K562 (cell line): ENCODE measurements around the gene MBOAT7. TPM values are rescaled to one million over a fixed set of nuclear protein-coding genes. Genes with fewer than 3 reads are reported as not detected.

Source experiments
- BCL6 ChIP-seq: fragments of 250-450 bp; sonication (Bioruptor Pico); IDR thresholded peaks from 2 replicates; pipeline ENCODE4 v1.4.0; 2020
- DACH1 ChIP-seq: fragments of 450-650 bp; IDR thresholded peaks from 2 replicates; pipeline ENCODE4 v1.6.1; 2018; ENCODE audit not compliant: partially characterized antibody
- DPF2 ChIP-seq: fragments of 450-650 bp; IDR thresholded peaks from 2 replicates; pipeline ENCODE4 v1.6.1; 2016
- ETS2 ChIP-seq: IDR thresholded peaks from 2 replicates; pipeline ENCODE4 v1.6.1; 2016; ENCODE audit warnings: borderline replicate concordance, missing genetic modification characterization, mild to moderate bottlenecking, moderate library complexity, missing compliant biosample characterization; ENCODE audit not compliant: poor library complexity, severe bottlenecking
- PRDM10 ChIP-seq: fragments of 450-650 bp; IDR thresholded peaks from 2 replicates; pipeline ENCODE4 v1.6.1; 2018; ENCODE audit not compliant: partially characterized antibody
- RBBP5 ChIP-seq: fragments of 200-600 bp; sonication (generic); IDR thresholded peaks from 2 replicates; pipeline ENCODE4 v1.6.1; 2012; ENCODE audit warnings: borderline replicate concordance, mild to moderate bottlenecking, low read length, control low read depth, inconsistent platforms; ENCODE audit not compliant: insufficient read depth, poor library complexity, severe bottlenecking
- RBM34 ChIP-seq: fragments of 200-400 bp; formaldehyde crosslinking; IDR thresholded peaks from 2 replicates; pipeline ENCODE4 v1.6.1; 2018; ENCODE audit warnings: low read length, borderline replicate concordance; ENCODE audit not compliant: insufficient read depth
- RCOR1 ChIP-seq, 2 experiments: IDR thresholded peaks; 2 replicates each; pipeline ENCODE4 v1.6.1; 2012; ENCODE audit warnings: low read depth in 2 of 2, low read length in 2 of 2, borderline replicate concordance in 1 of 2, improper control_type of control experiment in 1 of 2
- SRSF9 ChIP-seq: fragments of 200-400 bp; formaldehyde crosslinking; IDR thresholded peaks from 2 replicates; pipeline ENCODE4 v1.6.1; 2017; ENCODE audit warnings: low read depth, low read length, borderline replicate concordance
- ZNF431 ChIP-seq: sonication (generic); formaldehyde crosslinking; IDR thresholded peaks from 2 replicates; pipeline ENCODE4 v1.8.0; 2022; ENCODE audit warnings: mild to moderate bottlenecking, missing genetic modification reagents
- ZNF444 ChIP-seq: fragments of 250-450 bp; sonication (Bioruptor Pico); IDR thresholded peaks from 2 replicates; pipeline ENCODE4 v1.4.0; 2020; ENCODE audit warnings: mild to moderate bottlenecking, moderate library complexity
- polyA plus RNA-seq, 8 experiments: library from polyadenylated mRNA; depleted of rRNA in 4 of 8; stranded (reverse) in 5 of 8; unstranded in 3 of 8; fragments of >200 nt; fragmentation: Nextera tagmentation in 2 of 8; fragmentation: Illumina TruSeq in 1 of 8; extraction: Ambion mirVana in 2 of 8; extraction: Trizol in 1 of 8; gene quantifications; 2 replicates each; pipeline versions ENCODE4 v1.2.1 to v1.2.3, GENCODE V29; 2011 to 2014; ENCODE audit warnings: inconsistent platforms in 1 of 8, missing spikeins in 1 of 8
- total RNA-seq, 7 experiments: library from RNA; depleted of rRNA in 6 of 7; stranded (reverse); fragments of >200 nt in 6 of 7; fragmentation: Illumina TruSeq in 2 of 7; extraction: Trizol in 2 of 7; gene quantifications; 2 replicates each; pipeline versions ENCODE4 v1.2.1 to v1.2.3, GENCODE V29; 2011 to 2021; ENCODE audit warnings: low replicate concordance in 1 of 7
- TF ChIP-seq, protein P1 (sequence below): fragments of 450-650 bp; IDR thresholded peaks from 2 replicates; pipeline ENCODE4 v1.6.1; 2017; ENCODE audit warnings: antibody characterized with exemption, mild to moderate bottlenecking
- TF ChIP-seq, protein P2 (sequence below): fragments of 450-650 bp; formaldehyde crosslinking; IDR thresholded peaks from 2 replicates; pipeline ENCODE4 v1.4.0; 2020; ENCODE audit warnings: mild to moderate bottlenecking, mixed read lengths
- TF ChIP-seq, protein P3 (sequence below): fragments of 450-650 bp; IDR thresholded peaks from 2 replicates; pipeline ENCODE4 v1.6.1; 2016; ENCODE audit warnings: borderline replicate concordance

The MBOAT7 gene
- total and polyA plus RNA-seq, 9 of the 15 experiments (the other 6 are each of a cell fraction or from before 2014, with no cell fraction given): 1.4 to 153 (median 56.1) TPM

GRCh38 chr19:54189145-54189734, at the start of gene MBOAT7 (continued):
- TF ChIP-seq, protein P1, sequence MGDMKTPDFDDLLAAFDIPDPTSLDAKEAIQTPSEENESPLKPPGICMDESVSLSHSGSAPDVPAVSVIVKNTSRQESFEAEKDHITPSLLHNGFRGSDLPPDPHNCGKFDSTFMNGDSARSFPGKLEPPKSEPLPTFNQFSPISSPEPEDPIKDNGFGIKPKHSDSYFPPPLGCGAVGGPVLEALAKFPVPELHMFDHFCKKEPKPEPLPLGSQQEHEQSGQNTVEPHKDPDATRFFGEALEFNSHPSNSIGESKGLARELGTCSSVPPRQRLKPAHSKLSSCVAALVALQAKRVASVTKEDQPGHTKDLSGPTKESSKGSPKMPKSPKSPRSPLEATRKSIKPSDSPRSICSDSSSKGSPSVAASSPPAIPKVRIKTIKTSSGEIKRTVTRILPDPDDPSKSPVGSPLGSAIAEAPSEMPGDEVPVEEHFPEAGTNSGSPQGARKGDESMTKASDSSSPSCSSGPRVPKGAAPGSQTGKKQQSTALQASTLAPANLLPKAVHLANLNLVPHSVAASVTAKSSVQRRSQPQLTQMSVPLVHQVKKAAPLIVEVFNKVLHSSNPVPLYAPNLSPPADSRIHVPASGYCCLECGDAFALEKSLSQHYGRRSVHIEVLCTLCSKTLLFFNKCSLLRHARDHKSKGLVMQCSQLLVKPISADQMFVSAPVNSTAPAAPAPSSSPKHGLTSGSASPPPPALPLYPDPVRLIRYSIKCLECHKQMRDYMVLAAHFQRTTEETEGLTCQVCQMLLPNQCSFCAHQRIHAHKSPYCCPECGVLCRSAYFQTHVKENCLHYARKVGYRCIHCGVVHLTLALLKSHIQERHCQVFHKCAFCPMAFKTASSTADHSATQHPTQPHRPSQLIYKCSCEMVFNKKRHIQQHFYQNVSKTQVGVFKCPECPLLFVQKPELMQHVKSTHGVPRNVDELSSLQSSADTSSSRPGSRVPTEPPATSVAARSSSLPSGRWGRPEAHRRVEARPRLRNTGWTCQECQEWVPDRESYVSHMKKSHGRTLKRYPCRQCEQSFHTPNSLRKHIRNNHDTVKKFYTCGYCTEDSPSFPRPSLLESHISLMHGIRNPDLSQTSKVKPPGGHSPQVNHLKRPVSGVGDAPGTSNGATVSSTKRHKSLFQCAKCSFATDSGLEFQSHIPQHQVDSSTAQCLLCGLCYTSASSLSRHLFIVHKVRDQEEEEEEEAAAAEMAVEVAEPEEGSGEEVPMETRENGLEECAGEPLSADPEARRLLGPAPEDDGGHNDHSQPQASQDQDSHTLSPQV: no peak
- TF ChIP-seq ZNF444 (CRISPR knock-in tag) (no peak), DACH1 (no peak), RBM34 (no peak), RBBP5 (no peak), PRDM10 (peak; percentile 69), ZNF431 (CRISPR knock-in tag) (no peak), ETS2 (tag) (no peak), RCOR1 (IDR thresholded peaks at IDR 0.05; ENCODE audit: borderline replicate concordance in 1 of 2, low read depth in 2 of 2, low read length in 2 of 2) (no peak), SRSF9 (no peak), BCL6 (CRISPR knock-in tag) (no peak), DPF2 (no peak)
- TF ChIP-seq, protein P2, sequence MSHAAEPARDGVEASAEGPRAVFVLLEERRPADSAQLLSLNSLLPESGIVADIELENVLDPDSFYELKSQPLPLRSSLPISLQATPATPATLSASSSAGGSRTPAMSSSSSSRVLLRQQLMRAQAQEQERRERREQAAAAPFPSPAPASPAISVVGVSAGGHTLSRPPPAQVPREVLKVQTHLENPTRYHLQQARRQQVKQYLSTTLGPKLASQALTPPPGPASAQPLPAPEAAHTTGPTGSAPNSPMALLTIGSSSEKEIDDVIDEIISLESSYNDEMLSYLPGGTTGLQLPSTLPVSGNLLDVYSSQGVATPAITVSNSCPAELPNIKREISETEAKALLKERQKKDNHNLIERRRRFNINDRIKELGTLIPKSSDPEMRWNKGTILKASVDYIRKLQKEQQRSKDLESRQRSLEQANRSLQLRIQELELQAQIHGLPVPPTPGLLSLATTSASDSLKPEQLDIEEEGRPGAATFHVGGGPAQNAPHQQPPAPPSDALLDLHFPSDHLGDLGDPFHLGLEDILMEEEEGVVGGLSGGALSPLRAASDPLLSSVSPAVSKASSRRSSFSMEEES (CRISPR knock-in tag): no peak
- TF ChIP-seq, protein P3, sequence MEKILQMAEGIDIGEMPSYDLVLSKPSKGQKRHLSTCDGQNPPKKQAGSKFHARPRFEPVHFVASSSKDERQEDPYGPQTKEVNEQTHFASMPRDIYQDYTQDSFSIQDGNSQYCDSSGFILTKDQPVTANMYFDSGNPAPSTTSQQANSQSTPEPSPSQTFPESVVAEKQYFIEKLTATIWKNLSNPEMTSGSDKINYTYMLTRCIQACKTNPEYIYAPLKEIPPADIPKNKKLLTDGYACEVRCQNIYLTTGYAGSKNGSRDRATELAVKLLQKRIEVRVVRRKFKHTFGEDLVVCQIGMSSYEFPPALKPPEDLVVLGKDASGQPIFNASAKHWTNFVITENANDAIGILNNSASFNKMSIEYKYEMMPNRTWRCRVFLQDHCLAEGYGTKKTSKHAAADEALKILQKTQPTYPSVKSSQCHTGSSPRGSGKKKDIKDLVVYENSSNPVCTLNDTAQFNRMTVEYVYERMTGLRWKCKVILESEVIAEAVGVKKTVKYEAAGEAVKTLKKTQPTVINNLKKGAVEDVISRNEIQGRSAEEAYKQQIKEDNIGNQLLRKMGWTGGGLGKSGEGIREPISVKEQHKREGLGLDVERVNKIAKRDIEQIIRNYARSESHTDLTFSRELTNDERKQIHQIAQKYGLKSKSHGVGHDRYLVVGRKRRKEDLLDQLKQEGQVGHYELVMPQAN: no peak
